HG03354 (cell line): Measurements from ENCODE around the gene COLEC12.
A peak's percentile ranks its signal among the peaks of the same experiment; 100 is the strongest.

ENCODE experiments used
- ATAC-seq: cut with Tn5 transposase; IDR thresholded peaks from one replicate; pipeline ENCODE4 v1.9.1; 2021; ENCODE audit warnings: mild to moderate bottlenecking; ENCODE audit not compliant: unreplicated experiment, poor library complexity, severe bottlenecking

Gene COLEC12

GRCh38 chr18:507636-508035, 7.1 kb upstream of the COLEC12 start:
- ATAC-seq, result no peak

GRCh38 chr18:506801-507200, 6.3 kb upstream of the COLEC12 start:
- no peak for ATAC-seq

- ATAC-seq, result no peak
These were observed 5.8 kb upstream of the COLEC12 start for GRCh38 chr18:506264-506663.

- peak; percentile 98 for ATAC-seq
These were observed 5.1 kb upstream of the COLEC12 start for GRCh38 chr18:505483-506122.

GRCh38 chr18:501406-501714, 859 bp upstream of the COLEC12 start:
- no peak for ATAC-seq

GRCh38 chr18:499776-500631, 497 bp downstream of the COLEC12 start:
- no peak for ATAC-seq

GRCh38 chr18:498931-499775, 1.3 kb downstream of the COLEC12 start:
- ATAC-seq, result no peak

- ATAC-seq, result no peak
These were observed 2.8 kb downstream of the COLEC12 start for GRCh38 chr18:497688-498087.

- no peak for ATAC-seq
These were observed 5.0 kb downstream of the COLEC12 start for GRCh38 chr18:495452-495851.

GRCh38 chr18:495017-495416, 5.5 kb downstream of the COLEC12 start:
- ATAC-seq, result no peak

GRCh38 chr18:493986-494983, 6.2 kb downstream of the COLEC12 start:
- ATAC-seq, result no peak

- no peak for ATAC-seq
These were observed 8.1 kb downstream of the COLEC12 start for GRCh38 chr18:492451-492850.

GRCh38 chr18:490624-491023, 9.9 kb downstream of the COLEC12 start:
- no peak for ATAC-seq

GRCh38 chr18:490024-490366, 10.5 kb downstream of the COLEC12 start:
- no peak for ATAC-seq

- no peak for ATAC-seq
These were observed 11.1 kb downstream of the COLEC12 start for GRCh38 chr18:489244-490023.

- ATAC-seq, result no peak
These were observed 13.4 kb downstream of the COLEC12 start for GRCh38 chr18:486929-487740.

GRCh38 chr18:484749-485464, 15.6 kb downstream of the COLEC12 start:
- peak; percentile 92 for ATAC-seq
